LNCAP (cell line): Measurements from ENCODE around the gene FAM111B.

ENCODE experiments used
- TF ChIP-seq, protein P1 (sequence below): fragments of 450-650 bp; IDR thresholded peaks from 2 replicates; pipeline ENCODE4 v1.5.1; 2017; ENCODE audit warnings: mild to moderate bottlenecking

Gene FAM111B

GRCh38 chr11:59106363-59107336, at the start of gene FAM111B:
TSS of gene FAM111B (plus strand) at chr11:59107237. CDS start at chr11:59109626, 2,389 bp downstream.
- TF ChIP-seq, protein P1, sequence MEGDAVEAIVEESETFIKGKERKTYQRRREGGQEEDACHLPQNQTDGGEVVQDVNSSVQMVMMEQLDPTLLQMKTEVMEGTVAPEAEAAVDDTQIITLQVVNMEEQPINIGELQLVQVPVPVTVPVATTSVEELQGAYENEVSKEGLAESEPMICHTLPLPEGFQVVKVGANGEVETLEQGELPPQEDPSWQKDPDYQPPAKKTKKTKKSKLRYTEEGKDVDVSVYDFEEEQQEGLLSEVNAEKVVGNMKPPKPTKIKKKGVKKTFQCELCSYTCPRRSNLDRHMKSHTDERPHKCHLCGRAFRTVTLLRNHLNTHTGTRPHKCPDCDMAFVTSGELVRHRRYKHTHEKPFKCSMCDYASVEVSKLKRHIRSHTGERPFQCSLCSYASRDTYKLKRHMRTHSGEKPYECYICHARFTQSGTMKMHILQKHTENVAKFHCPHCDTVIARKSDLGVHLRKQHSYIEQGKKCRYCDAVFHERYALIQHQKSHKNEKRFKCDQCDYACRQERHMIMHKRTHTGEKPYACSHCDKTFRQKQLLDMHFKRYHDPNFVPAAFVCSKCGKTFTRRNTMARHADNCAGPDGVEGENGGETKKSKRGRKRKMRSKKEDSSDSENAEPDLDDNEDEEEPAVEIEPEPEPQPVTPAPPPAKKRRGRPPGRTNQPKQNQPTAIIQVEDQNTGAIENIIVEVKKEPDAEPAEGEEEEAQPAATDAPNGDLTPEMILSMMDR, result no peak

DNA sequence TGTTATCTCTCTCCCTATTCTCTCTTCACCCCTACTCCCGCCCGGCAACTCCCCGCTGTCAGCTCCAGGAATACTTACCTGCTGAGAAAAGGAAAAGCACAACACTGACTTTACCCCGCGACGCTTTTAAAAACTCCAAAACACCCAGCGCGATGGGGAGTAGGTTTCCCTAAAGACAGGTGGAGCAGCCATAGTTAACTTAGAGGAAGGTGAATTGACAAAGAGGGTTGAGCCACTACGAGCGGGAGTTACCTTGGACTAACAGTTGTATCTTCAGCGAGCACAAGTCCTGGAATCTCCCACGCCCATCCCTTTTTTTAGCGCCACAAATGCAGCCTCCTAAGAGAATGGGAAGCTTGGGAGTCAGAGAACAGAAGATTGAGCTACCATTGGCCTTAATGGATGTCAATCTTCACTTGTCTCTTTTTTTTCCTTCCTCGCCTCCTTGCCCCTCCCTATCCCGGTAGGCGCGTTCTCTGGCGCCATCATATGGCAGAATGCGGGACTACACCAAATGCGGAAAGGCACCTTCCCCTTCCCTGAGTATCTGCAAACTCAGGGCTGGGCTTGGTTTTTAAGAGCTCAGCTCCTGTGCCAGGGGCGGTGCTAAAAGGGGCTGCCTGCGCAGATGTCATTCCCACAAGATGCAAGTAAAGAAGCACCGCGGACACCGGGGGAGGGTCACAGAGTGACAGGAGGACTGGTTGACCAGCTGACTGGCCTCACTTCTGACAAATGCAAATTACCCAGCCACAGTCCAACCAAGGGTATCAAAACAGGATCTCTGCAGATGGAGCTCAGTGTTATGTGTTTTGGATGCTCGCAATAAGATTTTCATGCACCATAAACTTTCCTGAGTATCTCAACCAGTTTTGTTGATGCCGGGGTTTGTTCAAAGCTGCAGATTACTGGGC, 48.7 kb upstream of the FAM111B start:
- TF ChIP-seq, protein P1, result peak; percentile 84

GRCh38 chr11:59062602-59063529, 44.2 kb upstream of the FAM111B start:
- TF ChIP-seq, protein P1, result no peak

DNA sequence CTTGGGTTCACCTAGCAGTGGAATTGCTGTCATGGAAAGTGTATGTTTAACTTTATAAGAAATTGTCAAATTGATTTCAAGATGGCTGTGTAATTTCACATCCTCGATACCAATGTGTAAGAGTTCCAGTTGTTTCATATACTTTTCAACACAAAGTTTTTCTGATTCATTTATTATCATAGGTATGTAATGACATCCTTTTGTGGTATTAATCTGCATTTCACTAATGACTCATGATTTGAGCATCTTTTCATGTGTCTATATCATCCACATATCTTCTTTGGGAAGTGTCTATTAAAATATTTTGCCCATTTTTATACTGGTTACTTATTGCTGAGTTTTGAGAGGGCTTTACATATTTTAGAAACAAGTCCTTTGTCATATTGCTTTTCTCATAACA, 38.0 kb upstream of the FAM111B start:
- TF ChIP-seq, protein P1, result no peak

DNA sequence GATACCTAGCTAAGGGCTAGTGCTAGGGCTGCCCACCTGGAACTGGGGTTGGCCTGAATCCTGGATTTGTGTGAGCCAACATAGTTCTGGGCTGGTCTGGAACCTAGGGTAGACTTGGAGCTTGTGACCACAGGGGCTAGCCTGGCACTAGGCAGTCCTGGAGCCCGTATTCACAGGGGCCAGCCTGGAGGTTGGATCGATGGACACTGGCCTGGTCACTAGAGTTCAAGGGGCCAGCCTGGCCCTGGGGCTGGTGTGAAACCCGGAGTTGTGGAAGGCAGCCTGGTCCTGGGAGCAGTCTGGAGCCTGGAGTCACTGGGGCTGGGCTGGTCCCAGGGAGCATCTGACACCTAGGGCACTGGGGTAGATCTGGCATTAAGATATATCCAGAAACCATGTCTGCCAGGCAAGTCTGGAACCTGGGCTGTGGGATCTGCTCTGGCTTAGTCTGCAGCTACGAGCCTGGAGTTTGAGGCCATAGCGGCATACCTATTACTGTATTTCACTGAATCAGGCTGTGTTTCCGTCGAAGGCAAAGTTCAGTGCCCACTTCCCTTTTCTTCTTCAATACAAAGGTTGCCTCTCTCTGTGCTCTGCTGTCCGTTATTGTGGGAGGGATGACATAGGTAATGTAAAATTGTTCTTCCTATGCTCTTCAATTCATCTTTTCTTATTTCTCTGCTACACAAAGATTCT, 30.0 kb upstream of the FAM111B start:
- TF ChIP-seq, protein P1, result no peak

DNA sequence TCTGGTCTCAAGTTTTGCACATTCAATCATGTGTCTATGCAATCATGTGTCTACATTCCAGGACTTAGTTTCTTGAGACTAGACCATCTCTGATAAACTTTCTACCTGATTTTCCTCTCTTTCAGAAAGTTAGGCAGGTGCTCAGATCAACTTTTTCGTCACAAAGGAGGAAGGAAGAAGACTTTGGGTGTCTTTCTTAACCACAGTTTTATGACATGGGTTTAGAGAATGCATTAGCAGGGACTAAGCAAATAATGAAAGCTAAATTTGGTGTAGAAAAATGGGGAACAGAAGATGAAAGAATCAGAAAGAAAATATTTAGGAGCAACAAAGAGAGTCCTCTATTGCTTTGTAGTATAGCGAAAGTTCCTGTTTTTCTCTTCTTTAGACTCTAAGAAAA, 28.6 kb upstream of the FAM111B start:
- TF ChIP-seq, protein P1, result no peak
